KOPT-K1 (cell line): ENCODE results near the gene ANKS6.

ENCODE experiments used
- H3K27ac ChIP-seq: fragments of 200-600 bp; sonication (generic); 2 replicates; pipeline ENCODE4 v1.5.1; 2016; ENCODE audit warnings: antibody characterized with exemption, mild to moderate bottlenecking, low read depth, low read length; ENCODE audit not compliant: poor library complexity, severe bottlenecking
- H3K36me3 ChIP-seq: fragments of 200-600 bp; sonication (generic); 2 replicates; pipeline ENCODE4 v1.5.1; 2017; ENCODE audit warnings: antibody characterized with exemption, mild to moderate bottlenecking, low read length, moderate library complexity; ENCODE audit not compliant: insufficient read depth
- H3K9me3 ChIP-seq: fragments of 200-600 bp; sonication (generic); 2 replicates; pipeline ENCODE4 v1.5.1; 2017; ENCODE audit warnings: antibody characterized with exemption, low read length, mild to moderate bottlenecking; ENCODE audit not compliant: insufficient read depth, poor library complexity, severe bottlenecking

ANKS6 gene

GRCh38 chr9:98796364-98797101, at the start of gene ANKS6:
Gene ANKS6 (minus strand): TSS chr9:98796555. CDS start chr9:98796491, 64 bp downstream.
- peaks cover 19% of the 10 kb centered on the region for H3K9me3 ChIP-seq
- H3K27ac ChIP-seq: no peak within 1 kb of the TSS
- no peaks in the 10 kb centered on the region for H3K36me3 ChIP-seq

- no peaks in the 10 kb centered on the region for H3K36me3 ChIP-seq
- H3K9me3 ChIP-seq: no peaks in the 10 kb centered on the region
- H3K27ac ChIP-seq: no peak overlapping the region
These were observed 49.7 kb upstream of the ANKS6 start for GRCh38 chr9:98846081-98846480.

GRCh38 chr9:98842510-98842909, 46.2 kb upstream of the ANKS6 start:
- Histone ChIP-seq H3K27ac (no peak overlapping the region), H3K9me3 (no peaks in the 10 kb centered on the region), H3K36me3 (no peaks in the 10 kb centered on the region)

- no peaks in the 10 kb centered on the region for H3K9me3 ChIP-seq
- H3K27ac ChIP-seq: no peak overlapping the region
- no peaks in the 10 kb centered on the region for H3K36me3 ChIP-seq
These were observed 43.4 kb upstream of the ANKS6 start for GRCh38 chr9:98839724-98840123.

GRCh38 chr9:98838868-98839565, 42.7 kb upstream of the ANKS6 start:
- Histone ChIP-seq H3K36me3 (no peaks in the 10 kb centered on the region), H3K9me3 (no peaks in the 10 kb centered on the region), H3K27ac (no peak overlapping the region)

GRCh38 chr9:98838155-98838867, 42.0 kb upstream of the ANKS6 start:
- Histone ChIP-seq H3K36me3 (no peaks in the 10 kb centered on the region), H3K9me3 (no peaks in the 10 kb centered on the region), H3K27ac (no peak overlapping the region)

GRCh38 chr9:98837516-98837915, 41.2 kb upstream of the ANKS6 start:
- Histone ChIP-seq H3K36me3 (no peaks in the 10 kb centered on the region), H3K9me3 (no peaks in the 10 kb centered on the region), H3K27ac (no peak overlapping the region)

- no peaks in the 10 kb centered on the region for H3K36me3 ChIP-seq
- no peak overlapping the region for H3K27ac ChIP-seq
- H3K9me3 ChIP-seq: no peaks in the 10 kb centered on the region
These were observed 39.9 kb upstream of the ANKS6 start for GRCh38 chr9:98836206-98836605.

GRCh38 chr9:98834386-98834785, 38.0 kb upstream of the ANKS6 start:
- H3K27ac ChIP-seq: no peak overlapping the region
- H3K36me3 ChIP-seq: no peaks in the 10 kb centered on the region
- no peaks in the 10 kb centered on the region for H3K9me3 ChIP-seq

- no peaks in the 10 kb centered on the region for H3K36me3 ChIP-seq
- H3K27ac ChIP-seq: no peak overlapping the region
- no peaks in the 10 kb centered on the region for H3K9me3 ChIP-seq
These were observed 37.0 kb upstream of the ANKS6 start for GRCh38 chr9:98833090-98833956.

GRCh38 chr9:98832768-98833089, 36.4 kb upstream of the ANKS6 start:
- no peak overlapping the region for H3K27ac ChIP-seq
- H3K9me3 ChIP-seq: no peaks in the 10 kb centered on the region
- H3K36me3 ChIP-seq: no peaks in the 10 kb centered on the region

- H3K9me3 ChIP-seq: no peaks in the 10 kb centered on the region
- H3K27ac ChIP-seq: no peak overlapping the region
- no peaks in the 10 kb centered on the region for H3K36me3 ChIP-seq
These were observed 35.3 kb upstream of the ANKS6 start for GRCh38 chr9:98831696-98832095.

- H3K9me3 ChIP-seq: no peaks in the 10 kb centered on the region
- H3K27ac ChIP-seq: no peak overlapping the region
- no peaks in the 10 kb centered on the region for H3K36me3 ChIP-seq
These were observed 34.2 kb upstream of the ANKS6 start for GRCh38 chr9:98830554-98830953.

- Histone ChIP-seq H3K27ac (no peak overlapping the region), H3K36me3 (no peaks in the 10 kb centered on the region), H3K9me3 (no peaks in the 10 kb centered on the region)
These were observed 33.4 kb upstream of the ANKS6 start for GRCh38 chr9:98829766-98830165.

- no peak overlapping the region for H3K27ac ChIP-seq
- no peaks in the 10 kb centered on the region for H3K9me3 ChIP-seq
- H3K36me3 ChIP-seq: no peaks in the 10 kb centered on the region
These were observed 30.4 kb upstream of the ANKS6 start for GRCh38 chr9:98826716-98827115.
